Activated T-helper 2 cell treated with anti-CD3 and anti-CD28 coated beads, Interferon-gamma antibody, Interleukin-2, Interleukin-4, amounts not matched to agents 10 μg/mL and 5 μg/mL and 100 μg/mL, durations not matched to agents 14 hours and 24 hours and 36 hours (primary cell): ENCODE data around the gene NKX1-1. TPM values are rescaled to one million over a fixed set of nuclear protein-coding genes. Genes with fewer than 3 reads are reported as not detected.

Experiments used
- DNase-seq: peaks from one replicate; pipeline ENCODE4 v3.0.0; 2021; ENCODE audit warnings: low spot score
- H3K27ac Mint-ChIP-seq: one replicate; pipeline ENCODE4 v1.8.0; 2021; ENCODE audit warnings: mixed read lengths
- H3K27me3 Mint-ChIP-seq: one replicate; pipeline ENCODE4 v1.8.0; 2021; ENCODE audit warnings: low read depth, mixed read lengths
- H3K36me3 Mint-ChIP-seq: one replicate; pipeline ENCODE4 v1.8.0; 2021; ENCODE audit warnings: low read depth, mixed read lengths
- H3K4me1 Mint-ChIP-seq: one replicate; pipeline ENCODE4 v1.8.0; 2021; ENCODE audit warnings: low read depth, mixed read lengths
- H3K4me3 Mint-ChIP-seq: one replicate; pipeline ENCODE4 v1.8.0; 2021; ENCODE audit warnings: low read depth, mild to moderate bottlenecking, moderate library complexity, mixed read lengths
- H3K9me3 Mint-ChIP-seq: one replicate; pipeline ENCODE4 v1.8.0; 2021; ENCODE audit warnings: mixed read lengths
- intact Hi-C: fragments of 100-400 bp; cut with micrococcal nuclease; formaldehyde crosslinking; loops from one replicate; pipeline ENCODE4 v1.15.1; 2023
- total RNA-seq: library from RNA; stranded (reverse); gene quantifications from 2 replicates; pipeline ENCODE4 v1.2.3, GENCODE V29; 2022

The NKX1-1 gene
- total RNA-seq, 1 donor from 2014 or later: not detected

GRCh38 chr4:1405636-1406393 lies 427 bp downstream of the NKX1-1 start:
- Mint-ChIP-seq H3K36me3 (peaks cover 6% of the 10 kb centered on the region), H3K27me3 (peaks cover 26% of the 10 kb centered on the region), H3K9me3 (peaks cover 3% of the 10 kb centered on the region), H3K4me1 (no peaks in the 10 kb centered on the region), H3K4me3 (no peak overlapping the region), H3K27ac (no peak overlapping the region)
- intact Hi-C loops: no loop called here
- DNase-seq: no peak

GRCh38 chr4:1405254-1405635 lies 997 bp downstream of the NKX1-1 start:
- peaks cover 29% of the 10 kb centered on the region for H3K27me3 Mint-ChIP-seq
- no peak for DNase-seq
- H3K4me1 Mint-ChIP-seq: no peaks in the 10 kb centered on the region
- peaks cover 6% of the 10 kb centered on the region for H3K36me3 Mint-ChIP-seq
- H3K9me3 Mint-ChIP-seq: peaks cover 3% of the 10 kb centered on the region
- H3K27ac Mint-ChIP-seq: peak overlapping the region; percentile 62
- intact Hi-C loops: no loop called here
- H3K4me3 Mint-ChIP-seq: no peak overlapping the region

GRCh38 chr4:1404573-1405253 lies 1.5 kb downstream of the NKX1-1 start:
- H3K4me1 Mint-ChIP-seq: no peaks in the 10 kb centered on the region
- intact Hi-C loops: no loop called here
- H3K36me3 Mint-ChIP-seq: peaks cover 6% of the 10 kb centered on the region
- peaks cover 3% of the 10 kb centered on the region for H3K9me3 Mint-ChIP-seq
- DNase-seq: no peak
- no peak overlapping the region for H3K4me3 Mint-ChIP-seq
- no peak overlapping the region for H3K27ac Mint-ChIP-seq
- H3K27me3 Mint-ChIP-seq: peaks cover 29% of the 10 kb centered on the region

DNA sequence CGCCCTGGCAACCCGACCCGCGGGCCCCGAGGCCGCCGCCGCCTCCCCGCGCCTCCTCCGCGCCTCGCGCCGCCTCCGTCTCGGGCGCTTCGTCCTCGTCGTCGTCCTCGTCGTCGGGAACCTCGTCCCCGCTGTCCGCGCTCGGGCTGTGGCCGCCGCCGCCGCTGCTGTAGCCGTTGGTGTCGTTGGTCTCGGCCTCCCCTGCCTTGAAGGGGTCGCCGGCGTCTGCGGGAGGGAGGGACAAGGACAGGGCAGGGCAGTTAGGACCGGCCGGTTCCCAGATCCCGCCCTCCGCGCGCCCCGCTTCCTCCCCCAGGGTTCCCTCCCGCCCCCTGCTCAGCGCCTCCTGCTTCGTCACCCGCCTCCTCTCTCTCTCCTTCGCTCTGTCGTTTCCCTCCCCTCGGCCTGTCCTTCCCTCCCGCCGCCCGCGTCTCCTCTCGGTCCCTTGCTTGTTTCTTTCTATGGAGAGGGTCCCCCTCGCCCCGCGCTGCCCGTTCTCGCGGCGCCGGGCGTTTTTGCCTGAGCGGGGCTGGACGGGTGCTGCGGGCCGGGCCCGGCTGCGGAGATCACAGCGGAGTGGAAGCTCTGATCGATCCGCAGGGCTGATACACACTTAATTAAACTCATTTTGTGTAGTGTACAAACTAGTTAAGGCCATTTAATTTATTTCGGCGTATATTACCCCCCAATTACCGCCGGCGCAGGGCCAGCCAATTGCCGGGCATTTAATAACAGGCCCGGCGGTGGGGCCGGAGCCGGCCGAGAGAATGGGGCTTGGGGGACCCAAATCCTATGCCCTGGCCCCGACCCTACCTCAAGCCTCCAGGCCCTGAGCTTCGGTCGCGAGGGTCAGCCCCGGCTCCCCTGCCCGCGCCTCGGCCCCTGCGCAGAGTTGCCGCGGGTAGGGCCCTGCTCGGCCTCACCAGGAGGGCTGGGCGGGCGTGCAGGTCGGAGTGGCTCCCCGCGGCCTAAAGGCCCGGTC lies 2.4 kb downstream of the NKX1-1 start:
- intact Hi-C loops: no loop called here

GRCh38 chr4:1403177-1403583 lies 3.1 kb downstream of the NKX1-1 start:
- H3K36me3 Mint-ChIP-seq: peaks cover 3% of the 10 kb centered on the region
- H3K4me1 Mint-ChIP-seq: no peaks in the 10 kb centered on the region
- DNase-seq: no peak
- no peak overlapping the region for H3K27ac Mint-ChIP-seq
- H3K9me3 Mint-ChIP-seq: peaks cover 11% of the 10 kb centered on the region
- intact Hi-C loops: no loop called here
- peaks cover 20% of the 10 kb centered on the region for H3K27me3 Mint-ChIP-seq
- no peak overlapping the region for H3K4me3 Mint-ChIP-seq

More for the DNA sequence above, 2.4 kb downstream of the NKX1-1 start:
- H3K9me3 Mint-ChIP-seq: peaks cover 6% of the 10 kb centered on the region
- peaks cover 8% of the 10 kb centered on the region for H3K36me3 Mint-ChIP-seq
- no peak for DNase-seq
- no peak overlapping the region for H3K27ac Mint-ChIP-seq
- H3K4me3 Mint-ChIP-seq: no peak overlapping the region
- H3K27me3 Mint-ChIP-seq: peaks cover 27% of the 10 kb centered on the region
- no peaks in the 10 kb centered on the region for H3K4me1 Mint-ChIP-seq

DNA sequence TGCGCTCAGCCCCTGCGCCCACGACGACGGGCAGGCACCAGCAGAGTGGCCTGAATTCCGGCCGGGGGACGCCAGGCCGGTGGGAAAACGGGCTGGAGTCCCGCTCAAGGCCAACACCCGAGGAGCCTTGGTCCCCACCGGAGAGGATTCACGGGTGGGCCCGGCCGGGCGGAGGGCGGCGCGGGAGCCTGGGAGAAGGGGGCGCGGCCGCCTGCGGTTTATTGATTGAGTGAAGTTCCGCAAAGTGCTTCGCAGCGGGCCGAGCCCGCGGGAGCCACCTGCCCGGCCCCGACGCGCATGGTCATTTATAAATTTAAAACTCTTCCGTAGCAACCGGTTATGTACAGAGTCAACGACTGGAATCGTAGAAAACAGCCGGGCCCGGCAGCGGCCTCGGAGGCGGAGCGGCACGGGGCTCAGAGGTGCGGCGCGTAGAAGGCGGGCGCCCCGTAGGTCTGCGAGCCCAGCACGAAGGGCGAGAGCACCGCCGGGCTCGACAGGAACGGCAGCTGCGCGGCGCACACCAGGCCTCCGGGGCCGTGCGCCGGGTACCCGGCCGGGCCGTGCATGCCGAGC lies 3.6 kb downstream of the NKX1-1 start:
- Mint-ChIP-seq H3K27me3 (peaks cover 18% of the 10 kb centered on the region), H3K4me3 (no peak overlapping the region), H3K9me3 (peaks cover 11% of the 10 kb centered on the region), H3K4me1 (no peaks in the 10 kb centered on the region), H3K27ac (no peak overlapping the region), H3K36me3 (peaks cover 2% of the 10 kb centered on the region)
- DNase-seq: no peak
- intact Hi-C loops: no loop called here

DNA sequence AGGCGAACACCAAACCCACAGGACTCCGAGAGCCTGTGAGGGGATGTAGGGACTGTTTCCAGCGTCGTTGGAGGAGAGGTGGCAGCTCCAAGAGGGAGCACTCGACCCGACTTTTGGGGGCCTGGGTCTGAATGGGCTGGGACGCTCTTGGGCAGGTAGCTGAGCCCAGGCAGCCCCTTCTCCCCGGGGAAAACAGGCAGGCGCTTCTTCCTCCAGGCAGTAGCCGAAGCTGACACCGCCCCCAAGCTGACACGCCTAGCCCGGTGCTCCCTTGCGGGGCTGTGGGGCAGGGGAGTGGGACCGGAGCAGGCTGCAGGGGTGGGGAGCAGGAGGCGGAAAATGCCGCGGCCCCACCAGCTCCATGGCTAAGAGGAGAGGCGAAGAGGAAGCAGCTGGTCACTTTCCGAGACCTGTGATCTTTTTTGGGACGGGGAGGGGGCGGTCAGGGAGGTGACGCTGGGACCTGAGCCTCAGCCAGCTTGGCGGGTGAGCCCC lies 4.2 kb downstream of the NKX1-1 start:
- intact Hi-C loops: no loop called here
- DNase-seq: no peak
- peaks cover 2% of the 10 kb centered on the region for H3K36me3 Mint-ChIP-seq
- peaks cover 14% of the 10 kb centered on the region for H3K27me3 Mint-ChIP-seq
- H3K27ac Mint-ChIP-seq: no peak overlapping the region
- no peak overlapping the region for H3K4me3 Mint-ChIP-seq
- H3K9me3 Mint-ChIP-seq: peaks cover 11% of the 10 kb centered on the region
- H3K4me1 Mint-ChIP-seq: no peaks in the 10 kb centered on the region

- Mint-ChIP-seq H3K27me3 (peaks cover 14% of the 10 kb centered on the region), H3K9me3 (peaks cover 14% of the 10 kb centered on the region), H3K36me3 (peaks cover 5% of the 10 kb centered on the region), H3K4me3 (no peak overlapping the region), H3K27ac (no peak overlapping the region), H3K4me1 (no peaks in the 10 kb centered on the region)
- no peak for DNase-seq
- intact Hi-C loops: no loop called here
Measured at GRCh38 chr4:1401409-1402020, 4.7 kb downstream of the NKX1-1 start.

DNA sequence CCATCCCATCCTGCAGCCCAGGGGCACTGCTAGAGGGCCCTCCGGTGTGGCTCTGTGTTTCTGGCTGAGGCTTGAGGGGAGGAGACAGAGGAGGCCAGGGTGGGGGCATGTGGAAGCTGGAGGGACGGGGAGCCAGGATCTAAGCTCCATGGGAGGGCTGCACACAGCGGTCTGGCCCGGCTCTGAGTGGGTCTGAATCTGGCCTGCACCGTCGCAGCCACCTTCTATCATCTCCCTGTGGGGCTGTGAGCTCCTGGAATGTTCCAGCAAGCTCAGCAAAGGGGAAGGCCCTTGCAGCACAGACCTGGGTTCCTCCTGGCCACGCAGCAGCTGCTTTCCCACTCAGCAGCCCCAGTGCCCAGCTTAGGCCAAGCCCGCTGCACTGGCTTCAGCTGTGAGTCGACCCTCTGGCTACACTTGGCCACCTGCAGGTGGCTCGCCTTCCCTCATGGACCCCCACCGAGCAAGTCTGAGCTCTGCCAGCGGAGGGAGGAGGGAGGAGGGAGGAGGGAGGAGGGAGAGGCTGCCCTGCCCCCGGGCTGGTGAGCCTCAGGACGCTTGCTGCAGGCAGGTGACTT lies 5.3 kb downstream of the NKX1-1 start:
- H3K4me1 Mint-ChIP-seq: no peaks in the 10 kb centered on the region
- no peak for DNase-seq
- peaks cover 5% of the 10 kb centered on the region for H3K36me3 Mint-ChIP-seq
- intact Hi-C loops: no loop called here
- no peak overlapping the region for H3K27ac Mint-ChIP-seq
- H3K4me3 Mint-ChIP-seq: no peak overlapping the region
- peaks cover 14% of the 10 kb centered on the region for H3K9me3 Mint-ChIP-seq
- H3K27me3 Mint-ChIP-seq: peaks cover 14% of the 10 kb centered on the region

GRCh38 chr4:1400191-1400805 lies 5.9 kb downstream of the NKX1-1 start:
- Mint-ChIP-seq H3K4me1 (no peaks in the 10 kb centered on the region), H3K9me3 (peaks cover 18% of the 10 kb centered on the region), H3K4me3 (no peak overlapping the region), H3K27me3 (peaks cover 13% of the 10 kb centered on the region), H3K36me3 (peaks cover 10% of the 10 kb centered on the region), H3K27ac (no peak overlapping the region)
- intact Hi-C loops: no loop called here
- DNase-seq: no peak

- DNase-seq: no peak
- H3K4me3 Mint-ChIP-seq: no peak overlapping the region
- no peak overlapping the region for H3K27ac Mint-ChIP-seq
- H3K36me3 Mint-ChIP-seq: peaks cover 10% of the 10 kb centered on the region
- peaks cover 17% of the 10 kb centered on the region for H3K9me3 Mint-ChIP-seq
- H3K4me1 Mint-ChIP-seq: no peaks in the 10 kb centered on the region
- H3K27me3 Mint-ChIP-seq: peaks cover 10% of the 10 kb centered on the region
- intact Hi-C loops: no loop called here
Measured at GRCh38 chr4:1399508-1400190, 6.6 kb downstream of the NKX1-1 start.
